HG03558 (cell line): ENCODE results near the gene FARP2.

Source experiments
- ATAC-seq: cut with Tn5 transposase; IDR thresholded peaks from one replicate; pipeline ENCODE4 v1.9.1; 2021; ENCODE audit warnings: moderate number of reproducible peaks; ENCODE audit not compliant: unreplicated experiment; ENCODE audit errors: extremely low read depth

The FARP2 gene

GRCh38 chr2:241324775-241325174 lies 31.3 kb upstream of the FARP2 start:
- ATAC-seq = no peak

GRCh38 chr2:241325257-241325656 lies 30.8 kb upstream of the FARP2 start:
- no peak for ATAC-seq

DNA sequence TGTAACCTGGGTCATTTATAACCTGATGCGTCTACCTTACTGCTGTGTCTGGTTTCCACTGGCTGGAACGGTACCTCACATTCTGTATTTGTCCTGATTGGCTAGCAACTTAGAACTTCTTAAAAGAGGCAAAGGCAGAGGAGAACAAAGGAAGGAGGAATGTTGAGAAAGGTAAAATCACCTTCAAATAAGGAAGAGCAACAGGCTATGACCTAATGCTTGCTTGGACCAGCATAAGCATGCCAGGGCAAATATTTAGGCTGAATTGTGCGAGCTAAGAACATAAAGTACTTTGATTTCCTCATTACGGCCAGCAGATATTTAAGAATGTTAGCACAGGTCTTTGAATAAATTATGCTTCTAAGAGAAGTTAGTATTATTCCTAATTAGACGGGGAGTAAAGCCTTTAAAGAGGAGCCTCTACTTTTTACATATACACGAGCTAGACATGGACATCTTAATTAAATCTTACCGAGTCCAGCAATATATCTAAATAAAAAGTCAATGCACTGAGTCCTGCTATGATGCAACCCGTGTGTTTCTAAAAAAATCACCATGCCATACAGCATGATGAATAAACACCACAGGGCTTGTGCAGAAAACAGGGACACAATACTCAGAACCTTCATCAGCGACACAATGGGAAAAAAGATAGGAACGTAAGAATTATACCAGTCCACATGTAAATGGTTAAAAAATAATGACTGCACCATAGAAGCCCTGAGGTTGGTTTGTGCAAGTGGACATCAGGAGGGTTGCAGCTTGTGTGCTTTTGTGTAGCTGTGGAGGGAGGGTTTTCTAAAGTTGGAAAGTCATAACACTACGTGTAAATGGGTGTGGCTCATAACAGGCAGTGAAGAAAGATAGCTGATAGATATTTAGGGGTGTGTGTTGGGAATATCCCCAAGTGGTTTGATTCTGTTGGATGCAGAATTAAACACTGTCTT lies 26.1 kb upstream of the FARP2 start:
- ATAC-seq = no peak

DNA sequence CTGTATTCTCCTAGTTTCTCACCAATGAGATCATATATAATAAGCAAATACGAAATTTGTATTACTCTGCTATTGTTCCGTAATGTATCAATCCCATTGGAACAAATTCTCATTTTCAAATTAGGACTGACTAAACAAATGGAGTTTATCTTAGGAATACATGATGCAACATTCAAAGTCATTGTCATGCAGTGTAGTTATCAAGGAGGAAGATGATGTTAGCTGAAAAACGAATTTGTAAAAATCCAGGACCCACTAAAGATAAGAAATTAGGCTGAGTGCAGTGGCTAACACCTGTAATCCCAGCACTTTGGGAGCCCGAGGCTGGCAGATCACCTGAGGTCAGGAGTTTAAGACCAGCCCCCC lies 25.5 kb upstream of the FARP2 start:
- no peak for ATAC-seq

- no peak for ATAC-seq
Observed at GRCh38 chr2:241334813-241335212, 21.3 kb upstream of the FARP2 start.

- ATAC-seq = no peak
Observed at GRCh38 chr2:241339839-241340630, 16.1 kb upstream of the FARP2 start.

GRCh38 chr2:241340631-241341163 lies 15.4 kb upstream of the FARP2 start:
- no peak for ATAC-seq

GRCh38 chr2:241344925-241345651 lies 11.0 kb upstream of the FARP2 start:
- no peak for ATAC-seq

DNA sequence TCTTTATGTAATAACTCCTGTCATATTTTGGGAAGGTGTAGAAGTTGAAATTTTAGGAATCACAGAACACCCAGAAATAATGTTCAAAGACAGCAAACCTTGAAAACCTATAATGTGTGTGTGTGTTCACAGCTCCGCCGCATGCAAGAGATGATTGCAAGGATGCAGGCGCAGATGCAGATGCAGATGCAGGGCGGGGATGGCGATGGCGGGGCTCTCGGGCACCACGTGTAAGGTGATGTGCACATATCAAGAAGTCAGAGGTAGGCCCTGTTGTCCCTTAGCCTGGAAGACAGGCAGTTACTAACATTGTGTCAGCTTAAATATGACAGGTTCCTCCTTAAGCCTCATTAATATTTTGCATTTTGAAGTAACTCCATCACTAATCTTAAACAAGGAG lies 6.1 kb upstream of the FARP2 start:
- no peak for ATAC-seq

- no peak for ATAC-seq
Observed at GRCh38 chr2:241350530-241350877, 5.6 kb upstream of the FARP2 start.

DNA sequence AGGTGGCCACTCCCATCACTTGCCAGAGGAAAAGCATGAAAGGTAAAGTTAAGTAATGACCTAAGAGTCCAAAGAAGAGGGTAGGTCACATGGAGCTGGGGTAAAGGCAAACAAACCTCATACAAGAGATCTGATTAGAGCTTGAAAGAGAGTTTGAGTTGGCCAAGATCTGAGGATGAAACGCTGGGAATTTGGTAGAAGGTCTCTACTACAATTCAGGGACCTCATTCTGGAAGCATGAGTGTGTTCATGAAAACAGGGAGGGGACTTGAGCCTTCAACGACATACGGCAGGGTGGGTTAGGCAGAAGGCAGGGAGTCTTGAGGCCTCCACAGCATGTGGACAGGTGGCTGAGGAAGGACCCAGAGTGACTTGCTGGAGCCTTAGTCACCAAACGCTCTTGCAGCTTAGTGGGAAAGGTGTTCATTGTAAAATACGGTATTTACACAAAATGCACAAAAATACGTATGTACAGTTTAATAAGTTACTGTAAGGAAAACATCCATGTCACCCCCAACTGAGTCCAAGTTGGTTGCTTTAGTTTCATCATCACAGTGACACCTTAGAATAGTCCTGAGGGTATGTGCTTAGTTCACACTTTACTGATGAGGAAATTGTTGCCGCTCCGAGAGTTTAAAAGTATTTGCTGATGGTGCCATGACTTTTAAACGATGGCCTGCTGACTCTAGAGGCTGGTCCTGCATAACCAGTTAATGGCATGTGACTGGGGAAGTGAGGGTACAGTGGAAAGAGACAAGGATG lies 5.0 kb upstream of the FARP2 start:
- ATAC-seq = no peak

GRCh38 chr2:241351640-241352031 lies 4.4 kb upstream of the FARP2 start:
- no peak for ATAC-seq

DNA sequence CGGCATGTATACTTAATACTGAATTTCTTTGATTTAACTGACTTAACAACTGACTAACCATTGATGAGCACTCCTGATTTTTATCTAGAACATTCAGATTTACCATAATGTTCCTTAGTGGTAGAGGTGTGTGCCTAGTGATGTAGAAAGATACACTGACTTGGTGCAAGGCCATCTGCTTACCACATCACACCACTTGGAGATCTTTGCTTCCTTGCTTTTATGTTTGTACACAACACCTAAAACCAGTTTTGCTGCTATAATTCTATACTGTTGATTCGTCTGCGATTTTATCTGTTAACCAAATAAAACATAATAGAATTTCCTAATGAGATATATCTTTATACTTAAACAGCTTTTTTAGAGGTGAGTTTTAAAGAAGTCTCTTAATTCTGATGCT lies 3.9 kb upstream of the FARP2 start:
- ATAC-seq = no peak

DNA sequence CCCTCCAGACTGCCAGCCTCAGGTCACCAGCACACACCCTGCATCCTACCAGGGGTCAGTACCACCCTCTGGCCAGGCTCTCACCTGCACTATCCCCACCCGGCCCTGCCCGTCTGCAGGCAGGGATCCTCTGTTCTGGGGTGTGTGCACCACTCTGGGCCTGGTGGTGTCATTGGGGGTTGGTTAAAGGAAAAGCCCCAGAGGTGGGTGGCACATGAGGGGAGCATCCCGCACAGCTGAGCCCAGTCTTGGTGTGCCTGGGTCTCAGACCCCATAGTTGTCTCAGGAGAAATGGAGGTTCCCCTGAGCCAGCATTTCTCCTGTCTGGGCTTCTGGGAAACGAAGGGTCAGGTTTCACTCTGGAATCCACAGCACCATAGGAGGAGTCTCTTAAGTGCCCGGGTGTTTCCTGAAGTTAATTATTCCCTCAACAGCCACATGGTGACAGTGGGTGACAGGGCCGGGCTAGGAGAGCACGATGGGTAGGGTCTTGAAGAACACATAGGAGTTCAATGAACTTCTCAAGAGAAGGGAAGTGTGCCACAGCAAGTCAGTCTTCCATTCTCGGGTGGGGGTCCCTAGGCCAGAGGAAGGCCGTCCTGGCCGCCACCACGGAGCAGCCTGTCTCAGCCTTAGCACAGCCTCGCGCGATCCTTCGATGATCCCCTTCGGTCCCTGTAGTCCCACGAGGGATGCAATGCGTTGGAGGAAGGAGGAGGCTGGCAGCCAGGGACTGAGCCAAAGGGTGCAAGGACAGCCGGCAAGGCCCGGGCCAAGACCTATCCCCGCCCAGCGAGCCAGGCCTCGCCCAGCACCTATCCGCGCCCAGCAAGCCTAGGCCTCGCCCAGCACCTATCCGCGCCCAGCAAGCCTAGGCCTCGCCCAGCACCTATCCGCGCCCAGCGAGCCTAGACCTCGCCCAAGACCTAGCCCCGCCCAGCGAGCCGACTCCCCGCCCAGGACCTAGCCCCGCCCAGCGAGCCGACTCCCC lies 1.1 kb upstream of the FARP2 start:
- ATAC-seq = no peak

DNA sequence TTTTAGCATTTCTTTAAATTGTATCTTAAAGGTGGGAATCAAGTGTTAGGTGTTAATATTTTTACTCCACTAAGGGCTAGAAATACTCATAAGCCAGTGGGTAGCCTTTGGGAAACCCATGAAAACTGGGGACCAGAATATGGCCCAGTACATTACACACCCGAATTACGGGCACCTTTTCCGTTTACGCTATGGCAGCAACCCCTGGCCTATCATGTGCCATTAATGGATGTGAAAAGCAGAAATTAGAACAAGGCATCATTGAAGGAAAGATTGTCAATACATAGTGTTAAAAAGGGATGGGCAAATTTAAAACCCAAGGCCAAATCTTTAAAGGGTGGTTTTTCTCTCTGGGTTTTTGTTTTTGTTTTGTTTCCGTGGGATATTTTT lies 781 bp downstream of the FARP2 start:
- ATAC-seq = no peak

DNA sequence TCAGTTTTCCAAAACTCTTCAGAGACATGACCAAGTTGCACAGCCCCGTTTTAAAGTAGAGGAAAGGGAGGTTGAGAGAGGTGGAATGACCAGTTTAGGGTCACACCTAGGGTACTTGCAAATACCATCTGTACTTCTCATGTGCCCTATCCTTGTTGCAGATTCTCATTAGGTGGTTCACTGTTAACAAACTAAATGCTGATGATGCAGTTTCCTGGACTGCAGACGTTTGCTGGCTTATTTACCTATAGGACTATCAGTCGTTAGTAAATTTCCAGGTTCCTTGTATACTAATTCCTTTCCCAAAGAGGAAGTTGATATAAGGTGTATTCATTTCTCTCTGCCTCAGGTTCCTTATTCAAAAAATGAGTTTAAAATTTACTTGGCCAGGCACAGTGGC lies 1.4 kb downstream of the FARP2 start:
- no peak for ATAC-seq

DNA sequence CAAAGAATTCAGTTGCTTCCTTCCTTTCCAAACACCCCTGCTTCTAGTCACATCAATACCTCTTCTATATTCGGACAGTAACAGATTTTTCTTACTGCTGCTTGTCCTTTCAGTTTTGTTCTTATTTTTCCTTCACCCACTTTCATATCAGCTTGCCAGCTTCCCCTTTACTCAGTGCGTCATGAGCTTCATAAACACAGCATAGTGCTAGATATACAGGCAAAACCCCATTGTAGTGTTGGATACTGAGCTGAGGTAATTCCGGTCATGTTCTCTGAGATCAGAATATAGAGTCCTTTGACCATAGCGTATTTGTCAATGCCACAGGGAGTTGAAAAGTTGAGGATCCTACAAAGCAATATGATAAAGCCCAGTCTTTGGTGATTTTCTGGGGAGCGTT lies 2.4 kb downstream of the FARP2 start:
- ATAC-seq = peak; percentile 31

GRCh38 chr2:241359481-241360045 lies 3.5 kb downstream of the FARP2 start:
- ATAC-seq = no peak
